H1 (cell line): Measurements from ENCODE around the gene NDUFS8. TPM values are rescaled to one million over a fixed set of nuclear protein-coding genes. Genes with fewer than 3 reads are reported as not detected.

ENCODE experiments used
- ASH2L ChIP-seq: fragments of 200-600, 300-600 bp; sonication (generic); IDR thresholded peaks from one replicate; pipeline ENCODE4 v1.7.1; 2017; ENCODE audit warnings: low read length
- BRCA1 ChIP-seq: IDR thresholded peaks from 2 replicates; pipeline ENCODE4 v1.6.1; 2012; ENCODE audit warnings: low read depth, low read length, improper control_type of control experiment
- CBX8 ChIP-seq: fragments of 300-800, 300-1000 bp; sonication (generic); IDR thresholded peaks from 2 replicates; pipeline ENCODE4 v1.7.1; 2016; ENCODE audit warnings: low read depth, low read length, borderline replicate concordance
- CEBPB ChIP-seq: IDR thresholded peaks from 2 replicates; pipeline ENCODE4 v1.6.1; 2012; ENCODE audit warnings: low read depth, low read length
- CHD1 ChIP-seq: IDR thresholded peaks from 2 replicates; pipeline ENCODE4 v1.6.1; 2012; ENCODE audit warnings: low read depth, low read length, improper control_type of control experiment
- CTBP2 ChIP-seq: IDR thresholded peaks from 2 replicates; pipeline ENCODE4 v1.7.0; 2011; ENCODE audit warnings: borderline replicate concordance, mild to moderate bottlenecking, moderate library complexity, mixed read lengths, low read length; ENCODE audit not compliant: insufficient read depth, insufficient read length
- FOSL1 ChIP-seq: IDR thresholded peaks from 2 replicates; pipeline ENCODE4 v1.6.1; 2011; ENCODE audit warnings: mild to moderate bottlenecking, low read depth, low read length, moderate library complexity; ENCODE audit not compliant: insufficient read depth
- HDAC2 ChIP-seq, 2 experiments: fragments of 300-600 bp in 1 of 2; sonication (generic) in 1 of 2; IDR thresholded peaks; 2 replicates each; pipeline ENCODE4 v1.6.1; 2011 to 2012; ENCODE audit warnings: low read depth in 2 of 2, low read length in 2 of 2, mild to moderate bottlenecking in 2 of 2, moderate library complexity in 2 of 2, borderline replicate concordance in 1 of 2, inconsistent platforms in 1 of 2
- HDAC6 ChIP-seq: IDR thresholded peaks from one replicate; pipeline ENCODE4 v1.7.1; 2012; ENCODE audit warnings: low read depth, mild to moderate bottlenecking, inconsistent platforms, low read length, moderate library complexity
- JUND ChIP-seq: IDR thresholded peaks from 2 replicates; pipeline ENCODE4 v1.6.1; 2011; ENCODE audit warnings: mild to moderate bottlenecking, improper control_type of control experiment, low read length
- NANOG ChIP-seq: IDR thresholded peaks from 2 replicates; pipeline ENCODE4 v1.6.1; 2011; ENCODE audit warnings: low read length, low read depth, mild to moderate bottlenecking, inconsistent platforms; ENCODE audit not compliant: insufficient read depth, poor library complexity, severe bottlenecking
- POLR2A ChIP-seq, 2 experiments: IDR thresholded peaks; 1 replicate in 1 of 2; 2 replicates in 1 of 2; pipeline ENCODE4 v1.6.1; 2011; ENCODE audit warnings: low read depth in 2 of 2, low read length in 2 of 2, mild to moderate bottlenecking in 2 of 2; ENCODE audit errors: control extremely low read depth in 1 of 2
- RFX5 ChIP-seq: IDR thresholded peaks from 2 replicates; pipeline ENCODE4 v1.6.1; 2011; ENCODE audit warnings: low read depth, low read length, improper control_type of control experiment, borderline replicate concordance
- RNF2 ChIP-seq: fragments of 200-900, 300-1000 bp; sonication (generic); IDR thresholded peaks from 2 replicates; pipeline ENCODE4 v1.7.1; 2016; ENCODE audit warnings: borderline replicate concordance, low read depth, mild to moderate bottlenecking, antibody characterized with exemption, low read length; ENCODE audit not compliant: poor library complexity, severe bottlenecking; ENCODE audit errors: missing control alignments
- RXRA ChIP-seq: IDR thresholded peaks from 2 replicates; pipeline ENCODE4 v1.6.1; 2011; ENCODE audit warnings: low read depth, mild to moderate bottlenecking, low read length, moderate library complexity; ENCODE audit not compliant: insufficient read depth
- SAP30 ChIP-seq: fragments of 300-600 bp; sonication (generic); IDR thresholded peaks from 2 replicates; pipeline ENCODE4 v1.7.1; 2012; ENCODE audit warnings: low read length, moderate library complexity, mild to moderate bottlenecking, inconsistent platforms; ENCODE audit not compliant: insufficient read depth, insufficient replicate concordance
- SIRT6 ChIP-seq: IDR thresholded peaks from one replicate; pipeline ENCODE4 v1.7.1; 2012; ENCODE audit warnings: low read length, inconsistent platforms
- SUZ12 ChIP-seq: fragments of 200-600 bp; sonication (generic); IDR thresholded peaks from 2 replicates; pipeline ENCODE4 v1.6.1; 2012; ENCODE audit warnings: mild to moderate bottlenecking, inconsistent platforms, low read length, moderate library complexity, mixed read lengths
- TBP ChIP-seq: IDR thresholded peaks from 2 replicates; pipeline ENCODE4 v1.6.1; 2011; ENCODE audit warnings: low read depth, low read length, improper control_type of control experiment
- YY1 ChIP-seq: IDR thresholded peaks from 2 replicates; pipeline ENCODE4 v1.6.1; 2011; ENCODE audit warnings: low read depth, mild to moderate bottlenecking, low read length
- ZNF274 ChIP-seq: IDR thresholded peaks from 2 replicates; pipeline ENCODE4 v1.7.0; 2012; ENCODE audit warnings: low read length, borderline replicate concordance; ENCODE audit errors: extremely low read depth
- polyA plus RNA-seq, 7 experiments: library from polyadenylated mRNA; depleted of rRNA in 3 of 7; stranded (reverse) in 5 of 7; unstranded in 2 of 7; fragments of >200 nt in 5 of 7; fragments of 200-250 nt in 2 of 7; gene quantifications; 1 replicate in 5 of 7; 2 replicates in 1 of 7; 4 replicates in 1 of 7; pipeline versions ENCODE4 v1.2.1 to v1.2.3, GENCODE V29; 2011 to 2013; ENCODE audit warnings: missing spikeins in 2 of 7, mixed read lengths in 2 of 7
- total RNA-seq: library from RNA; stranded (reverse); fragmentation: NEBNext Ultra II Directional; extraction: Animal tissue kit (Norgen Biotek cat#: 25700); gene quantifications from 2 replicates; pipeline ENCODE4 v1.2.1, GENCODE V29; 2021
- TF ChIP-seq, protein P1 (sequence below), 3 experiments: IDR thresholded peaks; 1 replicate in 2 of 3; 2 replicates in 1 of 3; pipeline versions ENCODE4 v1.5.1 to v1.6.1; 2011; ENCODE audit warnings: low read length in 3 of 3, mild to moderate bottlenecking in 3 of 3, inconsistent platforms in 2 of 3, low read depth in 1 of 3, moderate library complexity in 1 of 3; ENCODE audit not compliant: insufficient read depth in 1 of 3; ENCODE audit errors: control extremely low read depth in 1 of 3

Gene NDUFS8
- total and polyA plus RNA-seq, 2 of the 8 experiments (the other 6 are each of a cell fraction or from before 2014, with no cell fraction given), result 182 to 291 TPM

DNA sequence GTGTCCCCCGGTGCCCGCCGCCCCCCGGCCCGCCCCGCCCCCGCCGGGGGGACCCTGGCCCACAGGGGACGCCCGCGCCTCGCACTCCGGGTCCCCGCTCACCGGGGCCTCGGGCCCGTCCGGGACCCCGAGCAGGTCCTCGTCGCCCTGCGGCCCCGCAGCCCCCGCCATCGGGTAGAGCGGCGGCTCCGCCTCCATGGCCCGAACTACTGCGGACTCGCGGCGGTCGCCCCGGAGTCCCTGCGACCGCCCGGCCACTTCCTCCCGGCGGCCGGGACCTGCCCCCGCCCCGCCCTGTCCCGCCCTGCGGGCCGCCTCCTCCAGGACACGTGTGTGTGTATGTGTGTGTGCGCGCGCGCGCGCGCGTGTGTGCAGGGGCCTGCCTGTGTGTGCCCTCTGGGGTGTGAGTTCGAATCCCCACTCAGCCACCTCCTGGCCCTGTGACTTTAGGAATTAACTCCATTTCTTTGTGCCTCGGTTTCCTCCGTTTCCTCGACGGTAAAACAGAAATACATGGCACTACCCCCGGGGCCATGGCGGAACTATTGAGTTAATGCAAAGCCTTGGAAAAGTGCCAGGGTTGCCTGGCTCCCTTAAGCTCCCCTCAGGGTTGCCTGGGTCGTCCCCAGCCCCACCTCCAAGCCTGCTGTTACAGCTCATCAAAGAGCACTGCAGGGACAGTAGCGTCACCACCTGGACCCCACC, 26.5 kb upstream of the NDUFS8 start, which contains the start of gene UNC93B1 (continued):
- TF ChIP-seq RNF2 (no peak), CTBP2 (no peak), ASH2L (no peak), ZNF274 (no peak), YY1 (no peak), JUND (no peak), SIRT6 (no peak), CEBPB (no peak), RXRA (no peak), CHD1 (no peak), HDAC6 (no peak), HDAC2 (IDR thresholded peaks at IDR 0.05; ENCODE audit: borderline replicate concordance in 1 of 2, low read depth in 2 of 2, low read length in 2 of 2) (no peak), SAP30 (no peak), NANOG (no peak), POLR2A (IDR thresholded peaks at IDR 0.05; ENCODE audit: control extremely low read depth in 1 of 2, low read depth in 2 of 2, low read length in 2 of 2) (no peak), TBP (no peak), SUZ12 (no peak), BRCA1 (no peak), RFX5 (no peak), CBX8 (no peak), FOSL1 (no peak)
- TF ChIP-seq, protein P1, sequence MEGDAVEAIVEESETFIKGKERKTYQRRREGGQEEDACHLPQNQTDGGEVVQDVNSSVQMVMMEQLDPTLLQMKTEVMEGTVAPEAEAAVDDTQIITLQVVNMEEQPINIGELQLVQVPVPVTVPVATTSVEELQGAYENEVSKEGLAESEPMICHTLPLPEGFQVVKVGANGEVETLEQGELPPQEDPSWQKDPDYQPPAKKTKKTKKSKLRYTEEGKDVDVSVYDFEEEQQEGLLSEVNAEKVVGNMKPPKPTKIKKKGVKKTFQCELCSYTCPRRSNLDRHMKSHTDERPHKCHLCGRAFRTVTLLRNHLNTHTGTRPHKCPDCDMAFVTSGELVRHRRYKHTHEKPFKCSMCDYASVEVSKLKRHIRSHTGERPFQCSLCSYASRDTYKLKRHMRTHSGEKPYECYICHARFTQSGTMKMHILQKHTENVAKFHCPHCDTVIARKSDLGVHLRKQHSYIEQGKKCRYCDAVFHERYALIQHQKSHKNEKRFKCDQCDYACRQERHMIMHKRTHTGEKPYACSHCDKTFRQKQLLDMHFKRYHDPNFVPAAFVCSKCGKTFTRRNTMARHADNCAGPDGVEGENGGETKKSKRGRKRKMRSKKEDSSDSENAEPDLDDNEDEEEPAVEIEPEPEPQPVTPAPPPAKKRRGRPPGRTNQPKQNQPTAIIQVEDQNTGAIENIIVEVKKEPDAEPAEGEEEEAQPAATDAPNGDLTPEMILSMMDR (IDR thresholded peaks at IDR 0.05; ENCODE audit: control extremely low read depth in 1 of 3, insufficient read depth in 1 of 3, low read depth in 1 of 3, low read length in 3 of 3), result no peak
